Ammon's horn (tissue), 1 donor: ENCODE results near the gene TSPAN31.

Experiments
- DNase-seq: peaks from one replicate; pipeline ENCODE4 v3.0.0-alpha.2; 2016; ENCODE audit warnings: low spot score

Gene TSPAN31

DNA sequence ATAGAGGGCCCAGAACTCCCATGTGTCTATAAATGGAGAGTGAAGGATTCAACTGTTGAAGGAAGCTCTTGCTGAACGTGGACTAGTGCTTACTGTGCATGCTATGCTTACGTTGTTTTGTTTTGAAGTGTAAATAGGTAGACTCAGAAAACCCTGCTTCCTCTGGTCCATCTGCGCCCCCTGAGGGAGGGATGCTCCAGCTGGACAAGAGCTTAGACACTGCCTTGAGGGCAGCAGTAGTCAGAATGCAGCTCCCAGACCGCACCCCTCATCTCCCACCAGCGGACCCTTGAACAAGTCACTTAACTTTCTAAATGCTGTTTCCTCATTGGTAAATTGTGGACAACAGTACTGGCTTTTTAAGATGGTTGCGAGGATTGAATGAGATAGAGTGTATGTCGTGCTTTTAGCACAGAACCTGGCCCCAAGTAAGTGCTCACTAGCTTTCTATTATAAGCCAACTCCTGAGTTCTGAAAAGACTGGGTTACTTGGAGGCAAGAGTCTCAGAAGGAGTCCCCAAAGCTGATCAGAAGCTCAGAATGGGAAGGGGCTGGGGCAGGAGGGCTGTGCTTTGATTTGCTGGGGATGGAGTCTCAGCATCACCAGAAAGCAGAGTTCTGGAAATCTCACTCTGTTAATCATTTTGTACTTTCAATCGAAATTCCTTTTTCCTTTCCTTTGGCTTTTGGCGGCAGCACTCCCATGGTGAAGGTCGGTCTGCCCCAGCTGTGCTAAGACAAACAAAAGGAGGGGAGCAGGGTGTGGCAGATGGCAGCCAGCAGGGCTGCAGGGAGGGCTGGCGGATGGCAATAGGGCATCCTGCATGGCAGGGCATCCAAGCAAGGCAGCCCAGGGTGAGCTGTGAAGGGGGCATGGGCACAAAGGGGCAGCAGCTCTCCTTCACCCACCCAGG is 21.9 kb upstream of the TSPAN31 start:
- peak; percentile 1 for DNase-seq

DNA sequence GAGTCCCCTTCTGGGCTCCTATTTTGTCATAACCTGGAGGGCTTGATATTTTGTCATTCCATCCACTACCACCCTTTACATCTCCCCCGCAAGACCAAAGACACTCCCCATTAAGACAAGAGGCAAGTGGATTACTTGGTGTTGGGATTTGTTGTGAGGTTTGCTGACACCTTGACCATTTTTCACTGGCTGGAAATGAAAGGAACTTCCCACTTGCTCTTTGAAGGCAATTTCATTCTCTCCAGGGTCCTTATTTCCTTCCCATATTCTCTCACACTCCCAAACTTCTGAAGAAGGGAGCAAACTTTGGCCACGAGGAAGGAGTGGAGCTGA is 21.2 kb upstream of the TSPAN31 start:
- DNase-seq: no peak

DNA sequence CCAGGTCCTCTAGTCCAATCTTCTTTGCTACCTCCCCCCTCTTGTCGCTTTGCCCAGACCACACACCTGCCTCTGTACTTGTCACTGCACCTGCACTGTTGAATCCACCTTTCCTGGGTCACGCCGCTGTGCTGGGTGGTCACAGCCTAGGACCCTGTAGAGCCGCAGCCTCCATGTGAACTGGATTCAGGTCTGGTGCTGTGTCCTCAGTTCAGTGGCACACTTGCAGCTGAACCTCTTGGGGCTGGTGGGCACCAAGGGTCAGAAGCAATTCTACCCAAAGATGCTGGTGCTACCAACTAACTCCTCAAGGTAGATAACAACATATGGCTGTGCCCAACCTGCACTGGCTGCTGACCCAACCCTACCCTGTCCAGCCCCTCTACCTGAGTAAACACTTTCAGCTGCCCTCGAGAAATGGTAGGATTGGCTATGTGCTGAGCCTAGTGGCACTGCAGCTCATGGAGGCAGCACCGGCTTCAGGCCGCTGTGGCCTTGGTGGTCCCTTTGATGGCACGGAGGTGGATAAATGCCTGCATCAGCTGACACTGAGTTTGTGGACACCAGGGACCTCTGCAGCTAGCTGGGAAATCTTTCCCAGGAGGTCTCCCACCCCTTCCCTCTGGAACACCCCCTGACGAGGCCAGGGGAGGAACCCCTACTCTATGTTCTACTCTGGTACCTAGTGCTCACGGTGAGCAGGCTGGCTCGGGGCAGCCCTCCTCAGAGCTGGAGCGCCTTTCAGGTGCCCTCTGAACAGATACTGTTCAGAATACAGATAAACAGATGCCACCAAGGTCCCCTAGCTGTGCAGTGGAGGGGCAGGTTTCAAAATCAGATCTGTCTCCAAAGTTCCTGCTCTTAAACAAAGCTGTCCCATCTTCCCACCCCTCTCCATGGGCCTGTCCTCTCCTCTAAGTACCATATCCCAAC is 20.6 kb upstream of the TSPAN31 start:
- peak; percentile 2 for DNase-seq

DNA sequence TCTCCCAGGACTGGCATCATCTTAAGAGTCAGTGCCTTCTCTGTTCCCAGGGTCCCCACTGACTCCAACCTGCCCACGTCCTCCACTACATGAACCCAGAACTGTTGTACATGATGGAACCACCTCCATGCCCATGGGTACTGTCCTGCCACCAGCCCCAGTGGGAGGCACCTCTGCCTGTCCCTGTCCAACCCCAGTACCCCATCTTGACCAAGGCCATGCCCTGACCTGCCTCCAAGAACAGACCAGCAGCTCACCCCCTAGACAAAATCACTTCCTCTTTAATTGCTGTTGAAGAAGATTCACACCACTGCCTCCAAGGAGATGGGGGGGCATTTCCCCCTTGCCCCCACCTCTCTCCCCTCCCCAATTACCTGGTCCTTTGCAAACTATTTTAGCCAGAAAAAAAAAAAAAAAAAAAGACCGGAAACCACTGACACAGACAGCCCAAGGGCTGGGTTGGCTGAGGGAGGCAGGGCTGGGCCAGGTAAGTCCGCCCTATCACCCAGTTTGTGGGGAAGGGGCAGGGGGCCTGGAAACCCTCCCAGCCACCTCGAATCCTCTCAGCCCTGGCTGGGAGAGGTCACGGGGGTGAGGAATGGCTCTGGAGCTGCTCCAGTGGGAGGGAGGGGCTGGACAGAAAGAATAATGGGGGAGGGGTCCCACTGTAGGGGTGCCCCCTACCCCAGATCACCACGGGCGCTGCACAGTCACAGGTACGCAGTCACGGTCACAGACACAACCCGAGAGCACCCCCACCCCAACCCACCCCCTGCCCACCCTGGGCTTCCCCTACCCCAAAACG is 19.7 kb upstream of the TSPAN31 start:
- no peak for DNase-seq

DNA sequence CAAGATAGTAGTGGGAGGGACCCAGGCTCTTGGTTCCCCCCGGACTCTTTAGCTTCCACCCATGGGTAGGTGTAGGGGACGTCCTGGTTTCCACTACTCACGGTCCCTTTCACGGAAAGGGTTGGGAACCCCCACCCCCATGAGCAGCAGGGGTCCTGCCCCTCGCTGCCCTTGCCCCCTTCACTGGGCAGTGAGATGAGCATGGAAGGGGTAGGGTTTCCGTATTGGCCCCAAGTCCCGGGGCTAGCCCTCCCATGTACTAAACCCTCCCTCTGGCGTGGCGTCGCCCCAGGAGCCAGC is 19.0 kb upstream of the TSPAN31 start:
- DNase-seq: no peak

DNA sequence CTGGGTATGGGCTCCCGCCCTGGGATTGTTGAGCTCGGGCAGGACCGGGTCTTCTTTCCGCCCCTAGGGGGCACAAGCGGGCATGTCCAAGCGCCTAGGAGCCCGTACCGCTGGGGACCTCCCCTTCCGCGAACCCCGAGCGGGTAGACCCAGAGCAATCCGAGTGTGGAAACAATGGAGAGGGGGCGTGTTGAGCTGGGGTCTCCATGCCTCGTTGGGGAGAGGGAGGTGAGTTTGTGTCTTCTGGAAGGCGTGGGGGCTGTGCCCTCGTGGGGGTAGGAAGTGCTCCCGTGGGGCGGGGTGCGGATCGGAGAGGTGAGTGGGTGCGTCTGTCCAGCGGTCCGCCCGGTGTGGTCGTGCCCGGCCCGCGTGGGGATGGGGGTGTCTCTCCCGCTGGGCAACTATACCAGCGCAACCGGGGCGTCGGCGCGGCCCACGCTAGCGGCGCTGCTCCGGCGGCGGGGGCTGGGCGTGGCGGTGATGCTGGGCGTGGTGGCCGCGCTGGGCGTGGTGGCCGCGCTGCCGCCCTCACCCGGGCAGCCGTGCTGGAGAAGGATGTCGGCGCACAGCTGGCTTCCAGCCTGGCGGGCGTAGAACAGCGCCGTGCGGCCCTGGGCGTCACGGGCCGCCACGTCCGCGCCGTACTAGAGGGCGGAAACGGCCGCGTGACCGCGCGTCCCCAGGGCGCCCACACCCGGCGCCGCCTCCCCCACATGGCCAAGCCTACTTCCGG is 18.5 kb upstream of the TSPAN31 start:
- peak; percentile 66 for DNase-seq

DNA sequence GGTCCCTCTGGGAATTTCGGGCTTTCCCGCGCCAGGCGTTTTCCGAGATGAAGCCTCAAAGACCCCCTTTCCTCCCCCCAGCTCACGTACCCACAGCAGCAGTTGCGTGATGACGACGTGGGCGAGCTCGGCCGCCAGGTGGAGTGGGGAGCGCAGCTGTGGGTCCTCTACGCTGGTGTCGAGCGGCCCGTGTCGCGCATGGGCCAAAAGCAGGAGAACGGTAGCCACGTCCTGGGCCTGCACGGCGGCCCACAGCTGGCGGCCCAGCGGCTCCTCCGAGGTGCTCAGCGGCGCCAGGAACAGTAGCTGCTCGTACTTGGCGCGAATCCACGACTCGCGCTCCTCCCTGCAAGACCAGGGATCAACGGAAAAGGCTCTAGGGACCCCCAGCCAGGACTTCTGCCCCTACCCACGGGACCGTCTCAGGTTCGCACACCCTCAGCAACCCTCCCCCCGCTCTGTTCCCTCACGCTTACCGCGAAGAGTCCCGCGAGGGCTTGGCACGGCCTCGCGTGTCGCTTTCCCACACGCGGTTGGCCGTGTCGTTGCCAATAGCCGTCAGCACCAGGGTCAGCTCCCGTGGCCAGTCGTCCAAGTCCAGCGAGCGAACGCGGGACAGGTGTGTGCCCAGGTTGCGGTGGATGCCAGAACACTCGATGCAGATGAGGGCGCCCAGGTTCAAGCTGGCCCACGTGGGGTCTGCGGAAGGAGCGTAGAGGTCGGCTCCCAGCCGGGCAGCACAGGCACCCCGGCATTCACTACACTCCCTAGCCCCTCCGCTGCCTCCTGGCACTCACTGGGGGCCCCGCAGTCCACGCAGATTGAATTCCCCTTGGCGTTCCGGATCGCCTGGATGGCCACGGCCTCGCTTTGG is 17.7 kb upstream of the TSPAN31 start:
- no peak for DNase-seq

DNA sequence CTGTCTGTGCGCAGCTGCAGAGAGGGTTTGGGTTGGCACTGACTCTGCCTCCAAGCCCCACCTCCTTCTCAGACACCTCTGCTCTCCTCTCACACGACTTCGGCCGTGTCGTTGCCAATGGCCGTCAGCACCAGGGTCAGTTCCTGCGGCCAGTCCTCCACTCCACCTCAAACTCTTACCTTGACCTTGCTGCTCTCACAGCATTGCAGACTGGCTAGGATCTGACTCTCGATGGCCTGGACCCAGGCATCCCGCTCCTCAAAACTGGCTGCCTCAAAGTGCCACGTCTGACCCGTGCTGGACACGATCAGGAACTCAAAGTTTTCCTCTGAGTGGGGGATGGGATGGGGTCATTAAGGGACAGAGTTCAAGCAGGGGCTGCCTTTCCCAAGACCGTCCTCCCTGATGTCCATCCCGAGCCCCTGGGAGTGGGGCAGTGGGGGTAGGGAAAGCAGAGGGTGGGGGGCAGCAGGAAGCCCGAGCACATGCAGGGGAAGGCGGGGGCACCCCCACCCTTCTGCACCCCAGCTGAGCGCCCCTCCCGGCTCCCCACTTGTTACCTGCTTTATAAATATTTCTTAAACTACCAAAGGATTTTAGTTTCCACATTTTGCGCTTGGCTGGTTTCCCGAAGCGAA is 17.0 kb upstream of the TSPAN31 start:
- DNase-seq: no peak

DNA sequence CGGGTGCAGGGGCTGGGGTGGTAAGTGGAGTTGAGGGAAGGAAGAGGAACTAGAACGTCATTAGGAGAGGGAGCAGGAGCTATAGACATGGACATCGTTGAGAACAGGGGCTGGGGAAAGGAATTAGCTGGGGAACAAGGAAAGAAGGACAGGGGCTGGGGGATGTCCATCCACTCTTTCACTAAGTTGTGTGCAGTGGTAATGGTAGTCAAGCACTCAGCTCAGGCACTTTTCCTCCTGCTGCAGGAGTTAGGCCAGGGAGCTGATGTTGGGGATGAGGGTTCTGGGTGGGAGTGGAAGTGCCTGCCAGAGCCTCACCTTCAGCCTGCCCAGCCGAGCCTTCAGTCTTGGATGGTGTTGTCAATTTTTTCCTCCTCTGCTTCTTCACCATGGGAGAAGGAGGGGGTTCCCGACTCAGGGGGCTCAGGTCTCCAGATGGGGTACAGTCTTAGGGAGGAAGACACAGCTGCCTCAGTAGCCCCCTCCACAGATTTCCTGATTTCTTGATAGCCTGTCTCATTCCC is 15.5 kb upstream of the TSPAN31 start:
- DNase-seq: no peak

DNA sequence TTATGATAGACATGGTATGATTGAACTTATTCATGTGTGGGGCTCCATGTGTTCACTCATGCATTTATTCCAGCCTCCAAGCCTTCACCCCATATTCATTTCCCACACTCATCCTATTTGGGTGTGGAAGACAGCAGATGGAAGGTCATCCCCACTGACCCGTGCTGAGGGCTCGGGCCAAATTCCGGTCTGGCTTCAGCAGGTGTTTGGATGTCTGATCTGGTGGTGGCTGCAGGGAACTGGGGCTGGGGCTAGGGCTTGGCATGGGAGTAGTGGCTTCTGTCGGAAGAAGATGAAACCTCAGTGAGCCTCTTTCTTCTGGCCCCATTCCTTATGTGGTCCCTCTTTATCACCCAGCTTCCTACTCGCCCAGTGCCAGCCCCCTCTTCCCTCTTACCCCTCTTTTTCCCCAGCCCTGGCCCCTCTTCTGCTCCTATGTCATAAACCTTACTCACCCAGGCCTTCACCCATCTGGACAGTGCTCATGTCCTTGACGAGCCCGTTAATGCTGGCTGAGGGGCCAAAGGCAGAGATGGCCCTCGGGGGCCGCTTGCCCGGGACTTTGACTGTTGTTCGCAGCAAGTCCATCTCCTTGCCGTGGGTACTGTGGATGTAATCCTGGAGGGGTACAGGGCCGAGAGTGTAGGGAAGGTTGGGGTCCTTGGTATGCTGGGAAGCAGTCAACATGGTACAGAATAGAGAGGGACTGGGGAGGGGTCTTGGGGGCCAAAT is 14.3 kb upstream of the TSPAN31 start:
- DNase-seq: no peak

DNA sequence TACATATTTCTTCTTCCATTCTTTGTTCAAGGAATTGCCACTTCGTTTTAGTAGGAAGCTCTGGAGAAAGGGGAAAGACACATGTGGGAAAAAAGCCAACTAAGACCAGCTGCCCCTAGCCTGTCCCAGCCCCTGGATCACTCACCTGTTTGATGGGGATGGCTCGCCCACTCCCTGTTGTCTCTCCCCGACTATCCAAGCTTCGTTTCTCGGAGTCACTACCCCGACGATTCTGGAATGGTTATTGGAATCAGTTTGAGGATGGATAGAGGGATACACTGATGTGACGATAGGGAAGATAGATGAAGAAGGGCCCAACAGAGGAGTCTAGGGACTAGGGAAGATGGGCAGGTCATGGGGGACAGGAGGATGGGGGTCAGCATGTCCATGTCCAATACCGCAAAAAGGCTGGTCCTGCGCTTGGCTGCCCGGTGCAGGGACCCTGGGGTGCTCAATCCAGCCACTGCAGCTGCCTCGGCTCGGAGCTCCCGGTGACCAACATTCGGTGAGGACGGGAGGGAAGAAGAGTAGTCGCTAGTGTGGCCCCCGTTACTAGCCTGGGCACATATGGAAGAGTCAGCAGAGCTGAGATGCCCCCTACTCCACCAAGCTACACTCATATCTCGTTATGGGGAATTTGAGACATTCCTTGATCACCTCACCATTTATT is 13.3 kb upstream of the TSPAN31 start:
- no peak for DNase-seq

DNA sequence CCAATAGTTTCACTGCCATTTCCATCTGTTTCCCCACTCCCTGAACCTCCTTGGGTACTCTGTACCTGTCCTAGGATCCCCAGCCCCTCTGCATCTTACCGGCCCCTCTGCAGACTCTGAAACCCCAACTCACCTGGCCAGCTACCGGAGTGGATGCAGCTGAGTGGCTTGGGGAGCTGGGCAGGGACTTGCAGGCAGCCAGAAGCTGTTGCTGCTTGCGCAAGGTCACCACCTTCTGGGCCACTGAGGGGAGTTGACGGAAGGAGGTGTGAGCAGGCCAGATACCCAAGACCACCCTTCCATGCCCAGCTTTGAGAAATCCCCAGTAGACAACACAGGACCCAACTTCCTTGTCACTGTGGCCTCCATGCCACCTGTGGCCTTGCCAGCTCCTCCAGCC is 12.6 kb upstream of the TSPAN31 start:
- DNase-seq: no peak

DNA sequence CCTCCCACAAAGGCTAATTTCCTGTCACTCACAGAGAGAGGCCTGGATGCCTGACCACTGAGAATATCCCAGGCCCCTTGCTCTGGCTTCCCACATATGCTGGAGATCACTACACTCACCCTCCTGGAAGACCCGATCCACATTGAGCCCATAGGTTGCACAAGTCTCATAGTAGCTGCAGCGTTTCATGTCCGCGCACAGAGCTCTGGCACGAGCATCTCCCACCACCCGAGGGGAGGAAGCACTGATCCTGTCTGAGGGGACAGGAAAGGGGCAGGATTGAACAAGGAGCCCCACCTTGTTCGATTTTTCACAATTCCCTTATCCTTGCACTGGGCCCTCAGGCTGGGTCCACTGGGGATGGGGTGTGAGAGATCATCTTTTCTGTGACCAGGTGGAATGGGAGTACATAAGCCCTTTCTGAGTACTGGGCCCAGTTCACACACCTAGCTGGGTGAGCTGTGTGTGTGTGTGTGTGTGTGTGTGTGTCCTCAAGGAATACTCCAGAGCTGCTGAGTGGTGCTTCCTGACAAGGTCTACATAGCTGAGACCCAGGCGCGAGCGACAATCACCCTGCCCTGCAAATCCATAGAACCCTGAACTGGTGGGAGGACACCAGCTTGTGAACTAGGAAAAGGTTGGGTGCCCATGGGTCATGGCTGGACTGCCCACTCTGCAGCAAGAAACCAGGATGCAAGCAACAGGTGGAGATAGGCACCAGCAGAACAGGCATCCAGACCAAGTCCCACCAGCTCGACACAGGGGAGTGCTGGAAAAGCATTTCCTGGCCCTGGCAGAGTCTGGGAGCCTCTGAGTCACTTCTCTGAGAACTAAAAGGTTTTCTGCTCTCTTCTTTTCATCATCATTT is 11.9 kb upstream of the TSPAN31 start:
- no peak for DNase-seq

DNA sequence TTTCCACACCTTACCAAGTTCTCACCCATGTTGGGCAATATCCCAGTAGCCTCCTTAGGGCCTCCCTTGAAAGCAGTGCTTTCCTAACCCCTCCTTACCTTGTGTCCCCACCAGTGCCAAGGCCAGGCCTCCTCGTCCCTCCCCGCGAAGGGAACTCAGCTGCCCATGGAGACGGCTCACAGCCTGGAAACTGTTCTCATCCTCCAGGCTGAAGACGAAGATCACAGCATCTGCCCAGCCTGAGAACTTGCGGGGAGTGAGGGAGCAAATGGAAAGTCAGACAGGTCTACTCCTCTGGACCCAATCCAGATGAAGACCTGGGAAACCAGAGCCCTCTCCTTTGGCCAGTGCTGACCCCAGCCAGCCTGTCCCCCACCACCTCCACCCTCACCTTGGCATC is 10.9 kb upstream of the TSPAN31 start:
- DNase-seq: no peak

DNA sequence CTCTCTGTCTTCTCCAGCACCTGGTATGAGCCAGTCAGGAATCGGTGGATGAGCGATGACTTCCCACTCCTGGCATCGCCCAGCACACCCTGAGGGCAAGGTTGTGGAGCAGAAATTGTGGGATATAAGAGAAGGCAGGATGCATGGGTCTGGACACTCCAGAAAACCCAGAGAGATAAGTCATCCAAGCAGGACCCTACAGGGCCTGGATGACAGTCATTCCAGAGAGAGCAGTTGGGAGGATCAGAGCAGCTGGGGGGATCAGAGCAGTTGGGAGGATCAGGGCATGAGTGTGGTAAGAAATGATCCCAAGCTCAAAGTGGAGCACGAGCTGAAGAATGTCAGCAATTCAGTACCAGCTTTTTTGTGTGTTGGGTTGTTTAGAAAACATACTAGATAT is 10.2 kb upstream of the TSPAN31 start:
- DNase-seq: no peak

DNA sequence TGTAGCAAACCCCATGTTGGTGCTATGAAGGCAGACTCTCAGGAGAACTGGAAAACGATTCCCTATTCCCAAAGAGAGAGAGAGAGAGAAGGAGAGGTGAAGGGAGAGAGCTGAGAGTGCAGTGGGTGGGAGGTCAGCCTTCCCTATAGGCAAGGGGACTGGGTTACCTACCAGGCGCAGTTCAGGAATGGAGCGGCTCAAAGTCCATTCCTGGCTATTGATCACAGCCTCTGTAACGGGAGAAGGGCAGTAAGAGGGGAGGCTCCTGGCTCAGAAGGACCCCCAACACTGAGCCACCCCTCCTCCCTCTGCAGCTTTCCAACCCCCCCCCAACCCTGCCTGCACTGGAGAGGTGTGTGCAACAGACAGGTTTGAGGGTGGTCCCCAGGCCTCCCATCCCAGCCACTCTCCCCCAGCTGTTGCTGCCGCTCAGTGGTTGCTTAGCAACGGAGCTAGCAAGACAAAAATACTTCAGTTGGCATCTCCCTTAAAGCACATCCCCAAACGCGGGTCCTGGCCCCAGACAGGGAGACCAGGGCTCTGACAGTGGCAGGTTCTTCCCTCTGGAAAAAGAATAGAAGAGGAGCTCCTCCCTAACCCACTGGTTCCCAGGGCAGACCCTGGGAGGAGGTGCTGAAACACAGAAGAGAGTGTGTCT is 9.5 kb upstream of the TSPAN31 start:
- no peak for DNase-seq
